ENCODE data around the gene PLA2G2E.

Gene PLA2G2E, protein sequence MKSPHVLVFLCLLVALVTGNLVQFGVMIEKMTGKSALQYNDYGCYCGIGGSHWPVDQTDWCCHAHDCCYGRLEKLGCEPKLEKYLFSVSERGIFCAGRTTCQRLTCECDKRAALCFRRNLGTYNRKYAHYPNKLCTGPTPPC

DNA sequence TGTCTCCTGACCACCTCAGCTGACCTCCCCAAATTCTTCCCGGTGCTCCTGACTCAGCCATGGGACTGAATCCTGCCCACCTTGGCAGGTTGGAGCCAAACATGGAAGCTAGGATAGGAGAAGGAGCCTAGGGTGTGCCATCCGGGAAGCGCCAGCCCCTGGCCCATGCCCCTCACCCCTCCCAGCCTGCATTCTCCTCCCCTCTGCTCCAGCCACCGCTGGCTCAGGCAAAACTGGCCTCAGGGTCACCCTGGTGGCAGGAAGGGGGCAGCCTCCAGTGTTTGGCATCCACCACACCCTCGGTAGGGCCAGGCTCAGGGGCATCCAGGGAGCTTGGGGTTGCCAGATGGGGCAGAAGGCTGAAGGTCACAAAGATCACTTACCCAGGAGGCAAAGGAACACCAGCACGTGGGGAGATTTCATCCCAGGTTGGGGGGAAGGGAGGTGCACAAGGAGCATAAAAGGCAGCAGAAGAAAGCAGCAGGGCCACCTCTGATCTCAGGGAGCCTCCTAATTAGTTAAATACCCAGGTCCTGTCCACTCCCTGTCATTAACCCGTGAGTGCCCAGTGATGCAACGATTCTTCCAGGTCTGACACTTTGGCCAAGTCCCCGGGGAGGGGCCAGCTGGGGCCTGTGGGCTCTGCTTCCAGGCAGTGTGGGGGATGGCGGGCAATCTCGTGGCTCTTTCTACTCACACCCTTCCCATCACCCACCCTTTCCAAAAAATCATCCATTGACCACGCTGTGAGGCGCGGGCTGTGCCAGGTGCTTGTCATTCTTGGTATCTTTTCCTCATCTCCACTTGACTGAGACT is at the start of gene PLA2G2E:
Gene PLA2G2E (minus strand): TSS at position 481 of the 816 bp plus-strand sequence. CDS start 58 bp downstream, at position 423.
- TF ChIP-seq FOXM1 (IDR thresholded peaks at IDR 0.05; ENCODE audit: borderline replicate concordance, low read depth) (no peak), TCF12 (IDR thresholded peaks at IDR 0.05; ENCODE audit: low read depth) (no peak), CEBPB (IDR thresholded peaks at IDR 0.05) (no peak), EGR1 (IDR thresholded peaks at IDR 0.05) (no peak), CREB1 (IDR thresholded peaks at IDR 0.05; ENCODE audit: low read depth) (no peak), RAD21 (IDR thresholded peaks at IDR 0.05; ENCODE audit: low read depth) (no peak), NFIC (IDR thresholded peaks at IDR 0.05) (no peak), TAF1 (IDR thresholded peaks at IDR 0.05; ENCODE audit: low read depth) (no peak), ZBTB7A (IDR thresholded peaks at IDR 0.05; ENCODE audit: low read depth) (no peak), TEAD4 (IDR thresholded peaks at IDR 0.05) (no peak), EP300 (IDR thresholded peaks at IDR 0.05; ENCODE audit: borderline replicate concordance) (no peak), YY1 (IDR thresholded peaks at IDR 0.05; ENCODE audit: low read depth) (no peak)
- TF ChIP-seq, protein P1, sequence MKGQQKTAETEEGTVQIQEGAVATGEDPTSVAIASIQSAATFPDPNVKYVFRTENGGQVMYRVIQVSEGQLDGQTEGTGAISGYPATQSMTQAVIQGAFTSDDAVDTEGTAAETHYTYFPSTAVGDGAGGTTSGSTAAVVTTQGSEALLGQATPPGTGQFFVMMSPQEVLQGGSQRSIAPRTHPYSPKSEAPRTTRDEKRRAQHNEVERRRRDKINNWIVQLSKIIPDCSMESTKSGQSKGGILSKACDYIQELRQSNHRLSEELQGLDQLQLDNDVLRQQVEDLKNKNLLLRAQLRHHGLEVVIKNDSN (IDR thresholded peaks at IDR 0.05), result no peak
- TF ChIP-seq, protein P2, sequence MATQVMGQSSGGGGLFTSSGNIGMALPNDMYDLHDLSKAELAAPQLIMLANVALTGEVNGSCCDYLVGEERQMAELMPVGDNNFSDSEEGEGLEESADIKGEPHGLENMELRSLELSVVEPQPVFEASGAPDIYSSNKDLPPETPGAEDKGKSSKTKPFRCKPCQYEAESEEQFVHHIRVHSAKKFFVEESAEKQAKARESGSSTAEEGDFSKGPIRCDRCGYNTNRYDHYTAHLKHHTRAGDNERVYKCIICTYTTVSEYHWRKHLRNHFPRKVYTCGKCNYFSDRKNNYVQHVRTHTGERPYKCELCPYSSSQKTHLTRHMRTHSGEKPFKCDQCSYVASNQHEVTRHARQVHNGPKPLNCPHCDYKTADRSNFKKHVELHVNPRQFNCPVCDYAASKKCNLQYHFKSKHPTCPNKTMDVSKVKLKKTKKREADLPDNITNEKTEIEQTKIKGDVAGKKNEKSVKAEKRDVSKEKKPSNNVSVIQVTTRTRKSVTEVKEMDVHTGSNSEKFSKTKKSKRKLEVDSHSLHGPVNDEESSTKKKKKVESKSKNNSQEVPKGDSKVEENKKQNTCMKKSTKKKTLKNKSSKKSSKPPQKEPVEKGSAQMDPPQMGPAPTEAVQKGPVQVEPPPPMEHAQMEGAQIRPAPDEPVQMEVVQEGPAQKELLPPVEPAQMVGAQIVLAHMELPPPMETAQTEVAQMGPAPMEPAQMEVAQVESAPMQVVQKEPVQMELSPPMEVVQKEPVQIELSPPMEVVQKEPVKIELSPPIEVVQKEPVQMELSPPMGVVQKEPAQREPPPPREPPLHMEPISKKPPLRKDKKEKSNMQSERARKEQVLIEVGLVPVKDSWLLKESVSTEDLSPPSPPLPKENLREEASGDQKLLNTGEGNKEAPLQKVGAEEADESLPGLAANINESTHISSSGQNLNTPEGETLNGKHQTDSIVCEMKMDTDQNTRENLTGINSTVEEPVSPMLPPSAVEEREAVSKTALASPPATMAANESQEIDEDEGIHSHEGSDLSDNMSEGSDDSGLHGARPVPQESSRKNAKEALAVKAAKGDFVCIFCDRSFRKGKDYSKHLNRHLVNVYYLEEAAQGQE (IDR thresholded peaks at IDR 0.05; ENCODE audit: low read depth), result no peak
- TF ChIP-seq, protein P3, sequence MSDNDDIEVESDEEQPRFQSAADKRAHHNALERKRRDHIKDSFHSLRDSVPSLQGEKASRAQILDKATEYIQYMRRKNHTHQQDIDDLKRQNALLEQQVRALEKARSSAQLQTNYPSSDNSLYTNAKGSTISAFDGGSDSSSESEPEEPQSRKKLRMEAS (IDR thresholded peaks at IDR 0.05), result no peak

DNA sequence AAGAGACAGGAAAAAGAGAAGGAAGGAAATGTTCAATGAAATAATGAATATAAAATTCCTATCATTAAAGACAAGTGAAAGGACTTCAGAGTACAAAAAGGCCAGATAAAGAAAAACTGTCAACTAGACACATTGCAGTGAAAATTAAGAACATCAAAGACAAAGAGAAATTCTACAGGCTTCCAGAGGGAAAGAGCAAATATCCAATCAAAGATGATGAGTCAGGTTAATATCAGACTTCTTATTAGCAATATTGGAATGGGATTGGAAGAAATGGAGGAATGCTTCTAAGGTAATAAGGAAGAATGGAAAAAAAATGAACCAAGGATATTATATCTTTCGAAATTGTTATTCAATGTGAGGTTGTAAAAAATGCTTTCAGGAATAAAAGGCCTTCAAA is 48.2 kb upstream of the PLA2G2E start:
- TF ChIP-seq, protein P2 (IDR thresholded peaks at IDR 0.05; ENCODE audit: low read depth), result no peak
- TF ChIP-seq TAF1 (IDR thresholded peaks at IDR 0.05; ENCODE audit: low read depth) (no peak), EP300 (IDR thresholded peaks at IDR 0.05; ENCODE audit: borderline replicate concordance) (no peak), CREB1 (IDR thresholded peaks at IDR 0.05; ENCODE audit: low read depth) (no peak), EGR1 (IDR thresholded peaks at IDR 0.05) (no peak), CEBPB (IDR thresholded peaks at IDR 0.05) (no peak)

DNA sequence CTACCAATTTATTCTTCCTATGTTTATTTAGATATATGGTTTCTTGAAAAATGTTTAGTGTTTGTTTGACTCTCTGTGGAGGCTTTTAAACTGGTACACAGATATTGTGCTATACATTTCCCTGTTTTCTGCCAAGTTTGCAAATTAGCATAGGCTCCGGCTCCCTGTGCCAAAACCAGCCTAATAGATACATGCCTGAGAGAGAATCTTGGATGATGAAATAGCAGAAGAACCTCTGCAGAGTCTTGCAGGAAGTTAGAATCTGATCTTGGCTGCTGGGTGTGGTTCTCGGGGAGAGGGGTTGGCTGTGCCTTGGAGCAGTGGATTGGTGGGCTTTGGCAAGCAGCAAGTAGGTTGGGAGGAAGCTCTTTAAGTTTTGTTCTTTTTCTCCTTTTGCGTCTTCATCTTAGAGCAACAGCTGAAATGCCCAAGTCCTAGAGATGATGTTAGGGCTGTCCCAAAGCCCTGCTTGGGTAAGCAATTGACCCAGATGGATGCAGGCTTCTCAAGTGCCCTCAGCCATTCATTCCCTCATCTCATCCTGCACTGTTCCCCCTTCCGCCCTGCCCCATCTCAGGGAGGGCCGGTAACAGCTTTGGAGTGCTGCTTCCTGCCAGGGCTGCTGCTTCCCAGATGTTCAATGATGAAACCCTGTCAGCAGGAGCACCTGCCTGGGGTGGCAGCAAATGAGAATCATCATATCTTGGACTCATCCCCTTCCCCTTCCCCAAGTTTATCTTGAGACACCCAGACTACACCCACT is 46.7 kb upstream of the PLA2G2E start:
- TF ChIP-seq YY1 (IDR thresholded peaks at IDR 0.05; ENCODE audit: low read depth) (no peak), RAD21 (IDR thresholded peaks at IDR 0.05; ENCODE audit: low read depth) (no peak), ZBTB7A (IDR thresholded peaks at IDR 0.05; ENCODE audit: low read depth) (no peak), TAF1 (IDR thresholded peaks at IDR 0.05; ENCODE audit: low read depth) (no peak), TEAD4 (IDR thresholded peaks at IDR 0.05) (no peak), EP300 (IDR thresholded peaks at IDR 0.05; ENCODE audit: borderline replicate concordance) (no peak), TCF12 (IDR thresholded peaks at IDR 0.05; ENCODE audit: low read depth) (no peak), CREB1 (IDR thresholded peaks at IDR 0.05; ENCODE audit: low read depth) (no peak), FOXM1 (IDR thresholded peaks at IDR 0.05; ENCODE audit: borderline replicate concordance, low read depth) (no peak), NFIC (IDR thresholded peaks at IDR 0.05) (no peak), CEBPB (IDR thresholded peaks at IDR 0.05) (no peak)
- TF ChIP-seq, protein P1 (IDR thresholded peaks at IDR 0.05), result no peak
- TF ChIP-seq, protein P2 (IDR thresholded peaks at IDR 0.05; ENCODE audit: low read depth), result no peak
- TF ChIP-seq, protein P3 (IDR thresholded peaks at IDR 0.05), result no peak

All from Ishikawa (cell line).